ENCODE measurements around the gene PRRX1. TPM values are rescaled to one million over a fixed set of nuclear protein-coding genes. Genes with fewer than 3 reads are reported as not detected.

PRRX1 gene
- total RNA-seq, 1 donor from 2014 or later, result 358 TPM

- H3K36me3 Mint-ChIP-seq (ENCODE audit: unreplicated experiment), result no peaks in the 10 kb centered on the region
- H3K9me3 Mint-ChIP-seq (ENCODE audit: unreplicated experiment), result no peaks in the 10 kb centered on the region
- no peaks in the 10 kb centered on the region for H3K27me3 Mint-ChIP-seq (ENCODE audit: unreplicated experiment)
Observed at GRCh38 chr1:170770254-170770653, 106.3 kb downstream of the PRRX1 start.

GRCh38 chr1:170776252-170776651 is 112.3 kb downstream of the PRRX1 start:
- no peaks in the 10 kb centered on the region for H3K27me3 Mint-ChIP-seq (ENCODE audit: unreplicated experiment)
- TF ChIP-seq, protein P1, sequence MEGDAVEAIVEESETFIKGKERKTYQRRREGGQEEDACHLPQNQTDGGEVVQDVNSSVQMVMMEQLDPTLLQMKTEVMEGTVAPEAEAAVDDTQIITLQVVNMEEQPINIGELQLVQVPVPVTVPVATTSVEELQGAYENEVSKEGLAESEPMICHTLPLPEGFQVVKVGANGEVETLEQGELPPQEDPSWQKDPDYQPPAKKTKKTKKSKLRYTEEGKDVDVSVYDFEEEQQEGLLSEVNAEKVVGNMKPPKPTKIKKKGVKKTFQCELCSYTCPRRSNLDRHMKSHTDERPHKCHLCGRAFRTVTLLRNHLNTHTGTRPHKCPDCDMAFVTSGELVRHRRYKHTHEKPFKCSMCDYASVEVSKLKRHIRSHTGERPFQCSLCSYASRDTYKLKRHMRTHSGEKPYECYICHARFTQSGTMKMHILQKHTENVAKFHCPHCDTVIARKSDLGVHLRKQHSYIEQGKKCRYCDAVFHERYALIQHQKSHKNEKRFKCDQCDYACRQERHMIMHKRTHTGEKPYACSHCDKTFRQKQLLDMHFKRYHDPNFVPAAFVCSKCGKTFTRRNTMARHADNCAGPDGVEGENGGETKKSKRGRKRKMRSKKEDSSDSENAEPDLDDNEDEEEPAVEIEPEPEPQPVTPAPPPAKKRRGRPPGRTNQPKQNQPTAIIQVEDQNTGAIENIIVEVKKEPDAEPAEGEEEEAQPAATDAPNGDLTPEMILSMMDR (IDR thresholded peaks at IDR 0.05), result no peak
- H3K4me3 Mint-ChIP-seq (ENCODE audit: unreplicated experiment), result no peak overlapping the region
- no peak for DNase-seq (ENCODE audit: extremely low spot score, unreplicated experiment)
- H3K27ac Mint-ChIP-seq (ENCODE audit: unreplicated experiment), result no peak overlapping the region
- no peaks in the 10 kb centered on the region for H3K9me3 Mint-ChIP-seq (ENCODE audit: unreplicated experiment)
- no peaks in the 10 kb centered on the region for H3K4me1 Mint-ChIP-seq (ENCODE audit: unreplicated experiment)
- no peaks in the 10 kb centered on the region for H3K36me3 Mint-ChIP-seq (ENCODE audit: unreplicated experiment)

More at GRCh38 chr1:170770254-170770653, 106.3 kb downstream of the PRRX1 start:
- no peak for DNase-seq (ENCODE audit: extremely low spot score, unreplicated experiment)
- Mint-ChIP-seq H3K4me3 (ENCODE audit: unreplicated experiment) (no peak overlapping the region), H3K4me1 (ENCODE audit: unreplicated experiment) (peaks cover 4% of the 10 kb centered on the region), H3K27ac (ENCODE audit: unreplicated experiment) (no peak overlapping the region)
- TF ChIP-seq, protein P1 (IDR thresholded peaks at IDR 0.05), result no peak

DNA sequence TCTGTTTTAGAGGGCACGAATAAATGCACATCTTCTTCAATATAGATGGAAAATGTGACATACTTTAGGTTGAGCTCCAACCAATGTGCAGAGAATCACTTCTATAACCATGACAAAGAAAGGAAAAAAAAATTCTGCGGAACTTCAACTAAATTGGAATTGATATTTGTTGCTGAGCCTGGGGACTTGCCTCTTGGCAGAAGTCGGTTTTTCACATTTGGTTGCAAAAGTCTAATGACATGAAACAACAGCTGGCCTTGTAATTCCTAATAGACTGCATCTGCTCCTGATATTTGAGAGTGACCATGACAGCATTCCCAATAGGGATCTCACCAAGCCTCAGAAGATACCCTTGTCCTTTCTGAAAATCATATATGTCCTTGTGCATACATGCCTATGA is 112.8 kb downstream of the PRRX1 start:
- Mint-ChIP-seq H3K4me1 (ENCODE audit: unreplicated experiment) (no peaks in the 10 kb centered on the region), H3K27ac (ENCODE audit: unreplicated experiment) (no peak overlapping the region), H3K27me3 (ENCODE audit: unreplicated experiment) (no peaks in the 10 kb centered on the region), H3K4me3 (ENCODE audit: unreplicated experiment) (no peak overlapping the region), H3K36me3 (ENCODE audit: unreplicated experiment) (no peaks in the 10 kb centered on the region), H3K9me3 (ENCODE audit: unreplicated experiment) (no peaks in the 10 kb centered on the region)
- TF ChIP-seq, protein P1 (IDR thresholded peaks at IDR 0.05), result no peak
- DNase-seq (ENCODE audit: extremely low spot score, unreplicated experiment), result no peak

Other genes starting within 250 kb of the PRRX1 start
- gene GORAB, start 132.0 kb upstream of the PRRX1 start, total RNA-seq, result 20.8 and 22.2 TPM in 2 replicates